Retinal pigment epithelial cell (primary cell): Measurements from ENCODE around the gene WSCD2.

ENCODE experiments used
- DNase-seq: peaks from one replicate; pipeline ENCODE4 v3.0.0-alpha.2; 2010; ENCODE audit warnings: low read depth
- H3K4me3 ChIP-seq: 2 replicates; pipeline ENCODE4 v1.5.1; 2011; ENCODE audit warnings: mild to moderate bottlenecking, low read length, control low read depth, moderate library complexity
- TF ChIP-seq, protein P1 (sequence below): conservative IDR thresholded peaks from 2 replicates; pipeline ENCODE4 v1.5.1; 2011; ENCODE audit warnings: low read depth, low read length, control low read depth, inconsistent platforms

WSCD2 gene

DNA sequence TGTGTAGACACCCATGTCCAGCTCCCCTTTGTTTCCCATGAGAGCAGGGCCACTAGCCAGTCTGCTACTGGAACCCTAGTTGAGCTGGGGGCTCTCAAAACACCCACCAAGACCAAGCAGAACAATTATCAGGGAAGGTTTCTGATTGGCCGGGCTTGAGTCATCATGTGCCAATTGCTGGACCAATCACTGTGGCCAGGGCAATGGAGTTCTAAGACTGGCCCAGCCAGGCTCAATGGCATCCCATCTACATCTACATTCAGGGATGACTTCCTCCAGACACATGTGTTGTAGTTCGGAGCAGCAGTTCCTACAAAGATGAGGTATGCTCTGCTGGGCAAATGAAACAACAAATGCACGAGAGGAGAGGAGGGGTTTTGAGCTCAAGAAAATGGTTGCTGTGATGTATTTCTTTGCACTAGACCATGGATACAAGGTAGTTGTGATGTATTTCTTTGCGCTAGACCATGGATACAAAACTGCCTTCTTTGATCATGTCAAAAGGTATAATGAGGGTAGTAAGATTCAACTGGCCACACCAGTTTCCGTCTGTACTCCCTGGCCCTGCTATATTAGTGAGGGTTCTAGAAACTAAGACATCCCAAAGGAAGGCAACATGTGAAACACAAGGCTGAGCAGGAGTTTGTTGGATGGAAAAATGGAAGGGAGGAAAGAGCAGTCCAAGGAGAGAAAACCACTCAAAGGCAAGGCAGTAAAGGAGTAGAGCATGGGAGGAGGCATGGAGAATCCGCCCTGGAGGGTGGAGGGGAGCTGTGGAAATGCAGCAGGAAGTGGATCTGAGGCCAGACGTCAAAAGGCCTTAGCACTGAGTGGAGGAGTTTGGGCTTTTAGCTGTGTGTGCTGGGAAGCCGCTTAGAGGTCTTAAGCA is 8.9 kb upstream of the WSCD2 start:
- H3K4me3 ChIP-seq = no peak overlapping the region
- TF ChIP-seq, protein P1, sequence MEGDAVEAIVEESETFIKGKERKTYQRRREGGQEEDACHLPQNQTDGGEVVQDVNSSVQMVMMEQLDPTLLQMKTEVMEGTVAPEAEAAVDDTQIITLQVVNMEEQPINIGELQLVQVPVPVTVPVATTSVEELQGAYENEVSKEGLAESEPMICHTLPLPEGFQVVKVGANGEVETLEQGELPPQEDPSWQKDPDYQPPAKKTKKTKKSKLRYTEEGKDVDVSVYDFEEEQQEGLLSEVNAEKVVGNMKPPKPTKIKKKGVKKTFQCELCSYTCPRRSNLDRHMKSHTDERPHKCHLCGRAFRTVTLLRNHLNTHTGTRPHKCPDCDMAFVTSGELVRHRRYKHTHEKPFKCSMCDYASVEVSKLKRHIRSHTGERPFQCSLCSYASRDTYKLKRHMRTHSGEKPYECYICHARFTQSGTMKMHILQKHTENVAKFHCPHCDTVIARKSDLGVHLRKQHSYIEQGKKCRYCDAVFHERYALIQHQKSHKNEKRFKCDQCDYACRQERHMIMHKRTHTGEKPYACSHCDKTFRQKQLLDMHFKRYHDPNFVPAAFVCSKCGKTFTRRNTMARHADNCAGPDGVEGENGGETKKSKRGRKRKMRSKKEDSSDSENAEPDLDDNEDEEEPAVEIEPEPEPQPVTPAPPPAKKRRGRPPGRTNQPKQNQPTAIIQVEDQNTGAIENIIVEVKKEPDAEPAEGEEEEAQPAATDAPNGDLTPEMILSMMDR = no peak
- DNase-seq = no peak

GRCh38 chr12:108120863-108121165 is 8.3 kb upstream of the WSCD2 start:
- TF ChIP-seq, protein P1 = no peak
- DNase-seq = no peak
- H3K4me3 ChIP-seq = no peak overlapping the region

DNA sequence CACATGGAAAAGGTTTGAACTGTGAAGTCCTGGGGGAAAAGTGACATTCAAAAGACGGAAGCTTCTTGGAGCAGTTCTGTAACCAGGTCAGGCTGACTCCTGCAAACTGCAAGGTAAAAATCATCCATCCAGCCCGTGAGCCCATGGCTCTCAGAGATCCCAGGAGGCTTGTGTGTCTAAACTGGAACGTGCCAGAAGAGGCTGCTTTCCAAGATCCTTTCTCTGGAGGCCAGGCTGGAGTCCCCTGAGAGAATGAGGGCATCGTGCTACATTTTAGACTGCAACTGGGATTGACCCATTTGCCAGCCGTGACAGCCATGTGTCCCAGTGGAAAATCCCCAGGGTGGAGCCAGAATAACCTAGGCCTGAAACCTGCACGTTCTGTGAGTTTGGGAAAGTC is 7.8 kb upstream of the WSCD2 start:
- no peak overlapping the region for H3K4me3 ChIP-seq
- no peak for DNase-seq
- TF ChIP-seq, protein P1 = no peak

- TF ChIP-seq, protein P1 = no peak
- H3K4me3 ChIP-seq = no peak overlapping the region
- no peak for DNase-seq
These were observed 7.2 kb upstream of the WSCD2 start for GRCh38 chr12:108121728-108122471.

- TF ChIP-seq, protein P1 = no peak
- H3K4me3 ChIP-seq = no peak overlapping the region
- no peak for DNase-seq
These were observed 6.4 kb upstream of the WSCD2 start for GRCh38 chr12:108122644-108123043.

- DNase-seq = no peak
- H3K4me3 ChIP-seq = no peak overlapping the region
- TF ChIP-seq, protein P1 = no peak
These were observed 5.7 kb upstream of the WSCD2 start for GRCh38 chr12:108123402-108123801.
